Panc1 (cell line): ENCODE results near the gene SMC2.

Experiments
- CTCF ChIP-seq: fragments of 450-650 bp; IDR thresholded peaks from 2 replicates; pipeline ENCODE4 v1.5.1; 2017; ENCODE audit warnings: mild to moderate bottlenecking
- POLR2AphosphoS5 ChIP-seq: IDR thresholded peaks from 2 replicates; pipeline ENCODE4 v1.6.1; 2012; ENCODE audit warnings: mild to moderate bottlenecking, low read depth, low read length, moderate library complexity
- REST ChIP-seq, 2 experiments: IDR thresholded peaks; 2 replicates each; pipeline ENCODE4 v1.6.1; 2011 to 2012; ENCODE audit warnings: low read depth in 2 of 2, control low read depth in 1 of 2, low read length in 1 of 2, mild to moderate bottlenecking in 1 of 2, moderate library complexity in 1 of 2; ENCODE audit not compliant: insufficient read depth in 1 of 2
- SIN3A ChIP-seq: IDR thresholded peaks from 2 replicates; pipeline ENCODE4 v1.6.1; 2012; ENCODE audit warnings: low read depth, mild to moderate bottlenecking, low read length, moderate library complexity, borderline replicate concordance; ENCODE audit not compliant: insufficient read depth
- TCF7L2 ChIP-seq: IDR thresholded peaks from 2 replicates; pipeline ENCODE4 v1.6.1; 2011; ENCODE audit warnings: mild to moderate bottlenecking, low read depth, low read length, inconsistent platforms

- TF ChIP-seq REST (IDR thresholded peaks at IDR 0.05; ENCODE audit: insufficient read depth in 1 of 2, low read depth in 2 of 2, low read length in 1 of 2) = no peak
- TF ChIP-seq CTCF = no peak
- no peak for TF ChIP-seq TCF7L2
- TF ChIP-seq SIN3A = peak; percentile 88
- TF ChIP-seq POLR2AphosphoS5 = peak; percentile 77
These were observed at the start of gene SMC2 for GRCh38 chr9:104093647-104094533.
